Activated CD4-positive, alpha-beta T cell treated with anti-CD3 and anti-CD28 coated beads for 48 hours (primary cell): ENCODE data around the gene ACSBG1.

ENCODE experiments used
- DNase-seq: peaks from one replicate; pipeline ENCODE4 v3.0.0-alpha.2; 2020

The ACSBG1 gene

GRCh38 chr15:78201281-78202190 lies 32.8 kb downstream of the ACSBG1 start:
- no peak for DNase-seq

DNA sequence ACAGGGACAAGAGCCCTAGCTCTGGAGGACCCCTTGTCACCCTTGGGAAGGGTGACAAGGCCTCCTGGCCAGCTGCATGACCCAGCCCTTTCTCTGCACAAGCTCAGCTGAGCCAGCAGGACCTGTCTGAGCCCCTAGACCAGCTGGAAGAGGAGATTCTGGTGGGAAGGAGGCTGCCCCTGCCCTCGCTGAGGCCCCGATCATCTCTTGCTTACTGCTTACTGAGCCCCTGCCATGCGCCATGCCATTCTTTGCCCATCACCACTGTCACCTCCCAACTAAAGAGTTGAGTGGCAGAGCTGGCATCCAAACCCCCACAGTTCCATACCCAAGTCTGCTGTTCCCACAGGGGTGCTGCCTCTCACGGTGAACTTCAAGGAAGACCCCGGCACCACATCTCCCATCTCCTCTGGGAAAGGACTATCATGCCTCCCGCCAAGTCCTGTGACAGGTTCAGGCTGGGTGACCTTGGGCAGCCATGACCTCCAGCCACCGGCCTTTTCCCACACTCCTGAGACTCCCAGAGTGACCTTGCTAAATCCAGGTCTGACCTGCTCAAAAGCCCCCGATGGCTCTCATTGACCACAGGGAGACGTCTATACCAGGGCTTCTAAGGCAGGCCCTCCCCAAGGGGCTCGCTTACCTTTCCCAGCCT lies 34.0 kb downstream of the ACSBG1 start:
- DNase-seq, result no peak

GRCh38 chr15:78197632-78198031 lies 36.7 kb downstream of the ACSBG1 start:
- no peak for DNase-seq

- peak; percentile 55 for DNase-seq
Measured at GRCh38 chr15:78195735-78196201, 38.6 kb downstream of the ACSBG1 start.

GRCh38 chr15:78194568-78194925 lies 39.8 kb downstream of the ACSBG1 start:
- no peak for DNase-seq

DNA sequence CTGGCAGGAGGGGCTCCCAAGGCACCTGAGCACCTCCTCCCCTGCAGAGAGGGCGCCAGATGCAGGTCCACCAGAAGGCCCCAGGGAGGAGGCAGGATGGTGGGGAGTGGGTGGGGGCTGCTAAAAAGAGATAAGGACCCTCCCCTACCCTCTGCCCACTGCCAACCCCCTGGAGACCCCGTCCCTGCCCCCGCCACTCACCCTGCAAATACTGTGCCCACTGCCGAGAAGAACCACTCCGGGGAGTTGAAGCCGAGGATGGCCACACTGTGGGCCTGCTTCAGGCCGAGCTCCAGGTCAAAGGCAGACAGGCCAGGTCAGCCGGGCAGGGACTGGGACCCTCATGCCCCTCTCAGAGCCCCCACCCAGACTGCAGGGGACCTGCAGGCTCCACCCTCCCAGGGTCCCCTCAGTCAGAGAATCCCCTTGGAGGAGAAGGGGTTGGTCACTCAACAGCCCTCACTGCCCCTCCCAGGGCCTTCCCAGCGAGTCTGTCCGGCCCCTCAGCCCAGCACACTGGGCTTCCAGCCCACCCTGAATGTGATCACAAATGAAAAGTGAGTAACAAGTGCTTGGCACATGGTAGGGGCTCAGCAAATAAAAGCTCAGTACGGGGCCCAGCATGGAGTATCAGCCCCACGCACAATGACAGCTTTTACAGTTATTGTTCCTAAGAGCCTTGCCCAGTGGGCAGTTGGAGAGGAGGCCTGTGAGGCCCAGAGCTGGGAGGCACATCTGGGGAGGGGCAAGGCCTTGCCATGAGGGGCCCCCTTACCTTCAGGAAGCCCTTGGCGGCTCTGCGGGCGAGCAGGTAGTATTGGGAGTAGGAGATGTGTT lies 40.4 kb downstream of the ACSBG1 start:
- DNase-seq, result no peak

- DNase-seq, result no peak
Measured at GRCh38 chr15:78192826-78193594, 41.4 kb downstream of the ACSBG1 start.

- DNase-seq, result no peak
Measured at GRCh38 chr15:78182821-78183220, 51.5 kb downstream of the ACSBG1 start.

DNA sequence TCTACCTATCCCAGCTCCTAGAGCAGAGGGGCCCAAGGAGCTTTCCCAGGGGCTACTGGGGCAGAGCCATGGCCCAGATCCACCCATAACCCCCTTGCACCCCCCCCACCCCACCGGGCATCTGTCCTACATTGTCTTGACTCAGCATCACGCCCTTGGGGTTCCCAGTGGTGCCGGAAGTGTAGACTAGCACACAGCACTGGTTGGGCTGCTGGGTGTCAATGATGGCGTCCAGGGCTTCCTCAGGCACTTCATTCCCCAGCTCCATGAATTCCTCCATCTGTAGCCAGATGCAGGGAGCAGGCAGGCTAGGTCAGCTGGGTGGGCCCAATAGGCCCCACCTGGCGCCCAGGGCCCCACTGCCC lies 52.0 kb downstream of the ACSBG1 start:
- no peak for DNase-seq

DNA sequence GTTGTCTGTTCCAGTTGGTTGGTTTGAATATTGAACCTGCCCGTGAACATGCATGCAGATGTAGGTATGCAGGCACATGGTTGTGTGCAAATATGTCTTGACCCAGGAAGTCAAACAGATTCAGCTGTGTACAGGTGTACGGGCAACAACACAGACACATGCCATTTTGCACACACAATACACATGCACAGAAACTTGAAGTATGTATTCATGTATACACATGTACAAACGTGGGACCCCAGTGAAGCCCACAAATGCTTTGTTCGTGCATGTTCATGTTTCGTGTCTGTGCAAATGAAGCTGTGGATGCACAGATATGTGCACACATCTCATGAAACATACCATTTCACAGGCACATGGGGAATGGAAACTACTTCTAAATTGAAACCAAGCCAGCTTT lies 54.5 kb downstream of the ACSBG1 start:
- DNase-seq, result no peak

DNA sequence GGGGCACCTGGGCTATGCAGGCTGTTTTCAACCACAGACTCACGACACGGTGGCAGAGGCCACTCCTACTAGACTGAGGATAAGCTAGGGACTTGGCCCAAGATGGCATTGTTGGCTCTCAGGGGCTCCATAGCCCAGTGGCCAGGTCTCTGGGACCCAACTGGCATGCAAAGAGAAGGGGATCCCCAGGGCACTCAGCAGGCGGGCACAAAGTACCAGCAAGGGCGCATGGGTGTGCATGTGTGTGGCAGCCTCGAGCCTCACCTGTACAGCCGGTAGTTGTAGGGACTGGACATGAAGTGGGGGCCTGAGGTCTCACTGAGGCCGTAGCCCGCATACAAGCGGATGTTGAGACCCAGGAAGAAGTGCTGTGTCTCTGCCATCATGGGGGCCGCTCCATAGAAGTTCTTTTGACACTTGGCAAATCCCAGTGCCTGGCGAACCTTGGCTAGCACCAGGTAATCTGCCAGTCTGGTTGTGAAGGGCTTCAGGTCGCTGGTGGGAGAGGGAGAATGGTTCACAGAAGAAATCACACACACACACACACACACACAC lies 55.0 kb downstream of the ACSBG1 start:
- DNase-seq, result no peak

GRCh38 chr15:78178064-78178463 lies 56.3 kb downstream of the ACSBG1 start:
- DNase-seq, result no peak

GRCh38 chr15:78177447-78177873 lies 56.9 kb downstream of the ACSBG1 start:
- DNase-seq, result peak; percentile 53

DNA sequence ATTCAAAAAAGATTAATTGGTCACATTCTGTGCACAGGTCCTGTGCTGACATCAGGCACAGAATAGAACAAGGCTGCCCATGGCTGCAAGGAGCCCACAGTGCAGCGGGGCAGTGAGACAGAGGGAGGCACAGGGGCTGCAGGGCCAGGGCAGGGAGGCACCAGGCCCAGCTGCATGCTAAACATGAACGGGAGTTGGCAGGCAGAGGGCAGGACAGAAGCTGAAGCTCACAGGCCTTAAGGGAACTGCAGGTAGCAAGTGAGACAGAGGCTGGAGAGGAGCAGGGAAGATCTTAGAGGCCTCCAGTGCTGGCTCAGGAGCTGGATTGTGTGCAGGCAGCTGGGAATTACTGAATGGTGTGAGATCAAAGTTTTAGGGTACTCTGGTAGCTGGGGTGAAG lies 59.0 kb downstream of the ACSBG1 start:
- DNase-seq, result no peak

- DNase-seq, result no peak
Measured at GRCh38 chr15:78174401-78174800, 60.0 kb downstream of the ACSBG1 start.

DNA sequence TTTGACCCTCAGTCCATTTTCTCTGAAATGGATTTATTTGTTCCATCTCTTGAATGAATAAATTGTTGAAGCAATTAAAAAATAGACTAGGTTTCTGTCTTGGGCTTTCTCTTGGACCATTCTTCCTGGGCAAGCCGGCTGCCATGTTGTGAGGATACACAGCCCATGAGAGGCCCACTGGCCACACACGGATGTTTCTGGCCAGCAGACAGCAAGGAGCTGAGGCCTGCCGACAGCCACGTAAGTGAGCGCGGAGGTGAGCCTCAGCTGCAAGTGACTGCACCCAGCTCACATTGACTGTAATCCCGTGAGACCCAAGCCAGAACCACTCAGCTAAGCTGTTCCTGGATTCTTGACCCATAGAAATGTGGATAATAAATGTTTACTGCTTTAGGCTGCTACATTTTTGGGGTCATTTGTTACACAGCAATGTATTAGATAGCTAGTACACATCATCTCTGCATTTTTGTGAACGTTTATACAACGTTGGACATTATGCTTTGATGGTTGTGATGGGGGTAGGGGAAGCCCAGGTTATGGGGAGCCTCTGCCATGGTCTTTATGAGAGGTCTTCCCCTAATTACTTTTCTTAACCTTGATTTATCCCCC lies 62.4 kb downstream of the ACSBG1 start:
- no peak for DNase-seq

DNA sequence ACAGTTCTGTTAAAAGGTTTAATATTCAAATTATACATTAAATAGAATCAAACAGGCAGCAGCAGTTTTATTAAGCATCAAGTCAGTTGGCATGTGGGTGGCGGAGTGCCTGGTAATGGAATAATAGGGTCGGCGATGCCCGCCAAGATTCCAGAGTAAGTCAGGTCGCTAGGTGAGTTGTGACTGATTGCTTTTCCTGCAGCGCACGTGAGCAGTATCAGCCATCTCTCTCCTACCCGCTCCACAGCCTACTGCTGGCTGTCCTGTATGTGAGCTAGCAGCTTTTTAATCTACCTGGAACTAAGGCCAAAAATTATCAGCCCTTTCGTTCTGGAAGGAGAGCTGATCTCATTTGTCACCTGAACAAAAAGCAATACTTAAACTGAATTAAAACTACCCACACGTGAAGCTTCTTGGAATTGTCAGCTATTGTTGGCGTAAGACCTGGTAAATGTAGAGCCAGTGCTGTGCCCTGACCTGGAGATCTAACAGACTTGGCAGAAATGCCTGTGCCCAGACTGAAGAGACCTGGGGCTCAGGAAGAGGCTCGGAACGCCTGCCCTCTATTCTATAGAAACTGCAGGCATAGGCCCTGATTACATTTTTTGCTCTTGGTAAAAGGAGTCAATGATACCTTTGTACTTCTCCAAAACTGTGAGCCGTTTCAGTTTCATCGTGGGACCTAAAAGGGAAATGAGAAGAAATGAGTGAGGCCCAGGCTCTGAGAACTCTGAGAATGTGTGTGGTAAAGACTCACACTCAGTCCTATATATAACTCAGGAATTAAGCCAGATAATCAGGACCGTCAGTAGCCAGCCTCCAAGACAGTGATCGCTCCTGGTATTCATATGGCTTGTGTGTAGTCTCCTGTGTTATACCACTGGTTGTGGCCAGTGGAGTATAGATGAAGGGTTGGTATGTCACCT lies 63.3 kb downstream of the ACSBG1 start:
- no peak for DNase-seq

- no peak for DNase-seq
Measured at GRCh38 chr15:78168608-78169007, 65.8 kb downstream of the ACSBG1 start.

- peak; percentile 37 for DNase-seq
Measured at GRCh38 chr15:78167227-78167888, 67.0 kb downstream of the ACSBG1 start.

- DNase-seq, result no peak
Measured at GRCh38 chr15:78164010-78164409, 70.4 kb downstream of the ACSBG1 start.
